CD4-positive, alpha-beta T cell (primary cell): Measurements from ENCODE around the gene ZBTB49. TPM values are rescaled to one million over a fixed set of nuclear protein-coding genes. Genes with fewer than 3 reads are reported as not detected.

Experiments used
- ATAC-seq: fragments of 200-7000 bp; cut with Tn5 transposase; one replicate; pipeline ENCODE4 v1.10.0; 2022; ENCODE audit warnings: mild to moderate bottlenecking; ENCODE audit not compliant: poor library complexity
- CTCF ChIA-PET: fragments of 350-600 bp; sonication (Branson Sonifier 250); formaldehyde crosslinking; loops from one replicate; lab custom pipeline; 2021; ENCODE audit warnings: antibody characterized with exemption, inconsistent platforms; lab: Charles Lee
- POLR2A ChIA-PET: fragments of 350-600 bp; sonication (Branson Sonifier 250); formaldehyde crosslinking; loops from one replicate; lab custom pipeline; 2021; ENCODE audit warnings: antibody characterized with exemption, inconsistent platforms; lab: Charles Lee
- DNase-seq, 14 experiments: peaks; one replicate each; pipeline ENCODE4 v3.0.0-alpha.2; 2013 to 2020; ENCODE audit warnings: mixed read lengths in 2 of 14
- H3K27ac ChIP-seq, 2 donors: one replicate each; pipeline versions ENCODE4 v1.5.1 to v1.7.0; 2013; ENCODE audit warnings: low read length in 2 of 2, low read depth in 1 of 2, mild to moderate bottlenecking in 1 of 2
- H3K27me3 ChIP-seq, 2 experiments: 1 replicate in 1 of 2; 2 replicates in 1 of 2; pipeline versions ENCODE4 v1.6.1 to v1.7.0; 2013; ENCODE audit warnings: low read length in 2 of 2, control low read depth in 1 of 2, mild to moderate bottlenecking in 1 of 2, moderate library complexity in 1 of 2; ENCODE audit not compliant: insufficient read depth in 2 of 2, control insufficient read depth in 1 of 2
- H3K36me3 ChIP-seq: one replicate; pipeline ENCODE4 v1.6.1; 2013; ENCODE audit warnings: low read length, control low read depth; ENCODE audit not compliant: insufficient read depth
- H3K4me1 ChIP-seq: one replicate; pipeline ENCODE4 v1.6.1; 2013; ENCODE audit warnings: low read length, control low read depth; ENCODE audit not compliant: insufficient read depth
- H3K4me3 ChIP-seq: one replicate; pipeline ENCODE4 v1.5.1; 2013; ENCODE audit warnings: mild to moderate bottlenecking, low read length, moderate library complexity
- H3K9me3 ChIP-seq, 2 experiments: 1 replicate in 1 of 2; 2 replicates in 1 of 2; pipeline versions ENCODE4 v1.6.1 to v1.7.0; 2013; ENCODE audit warnings: low read length in 2 of 2, mild to moderate bottlenecking in 2 of 2, control low read depth in 1 of 2, moderate library complexity in 1 of 2; ENCODE audit not compliant: control insufficient read depth in 1 of 2, insufficient read depth in 1 of 2
- H3K27ac Mint-ChIP-seq: one replicate; pipeline ENCODE4 v1.8.0; 2020; ENCODE audit warnings: mixed read lengths
- H3K27me3 Mint-ChIP-seq: one replicate; pipeline ENCODE4 v1.8.0; 2021; ENCODE audit warnings: mixed read lengths
- H3K36me3 Mint-ChIP-seq: one replicate; pipeline ENCODE4 v1.8.0; 2021; ENCODE audit warnings: low read depth, mixed read lengths
- H3K4me1 Mint-ChIP-seq: one replicate; pipeline ENCODE4 v1.8.0; 2021; ENCODE audit warnings: low read depth, mixed read lengths
- H3K4me3 Mint-ChIP-seq: one replicate; pipeline ENCODE4 v1.8.0; 2020; ENCODE audit warnings: mild to moderate bottlenecking, mixed read lengths
- H3K9me3 Mint-ChIP-seq: one replicate; pipeline ENCODE4 v1.8.0; 2020; ENCODE audit warnings: mixed read lengths
- intact Hi-C, 2 experiments: fragments of 100-400 bp; cut with DNase I in 1 of 2; cut with micrococcal nuclease in 1 of 2; formaldehyde crosslinking; loops; one replicate each; pipeline versions ENCODE4 v1.15.1 to v1.9.0; 2023 to 2025; cut with DNase I, micrococcal nuclease
- total RNA-seq, 174 experiments: library from RNA in 2 of 174; stranded (reverse) in 2 of 174; gene quantifications; one replicate each; pipeline ENCODE4 v1.2.3 and lab custom pipeline; 2021 to 2026
- TF ChIP-seq, protein P1 (sequence below): fragments of 200-600 bp; IDR thresholded peaks from one replicate; pipeline ENCODE4 v1.8.0; 2022; ENCODE audit warnings: antibody characterized with exemption, mild to moderate bottlenecking

Gene ZBTB49
- total RNA-seq, 2 experiments from 2014 or later, result 6.6 to 8.8 TPM

GRCh38 chr4:4249866-4250265 is 40.2 kb upstream of the ZBTB49 start:
- Mint-ChIP-seq H3K4me3 (peak overlapping the region; percentile 70), H3K9me3 (no peaks in the 10 kb centered on the region), H3K4me1 (peaks cover 32% of the 10 kb centered on the region), H3K27me3 (peaks cover 5% of the 10 kb centered on the region), H3K36me3 (peaks cover 28% of the 10 kb centered on the region), H3K27ac (no peak overlapping the region)
- Histone ChIP-seq H3K4me1 (peaks cover 21% of the 10 kb centered on the region), H3K4me3 (no peak overlapping the region), H3K36me3 (peaks cover 6% of the 10 kb centered on the region), H3K9me3 (no peaks in the 10 kb centered on the region), H3K27me3 (no peaks in the 10 kb centered on the region), H3K27ac (no peak overlapping the region)
- no peak for ATAC-seq
- TF ChIP-seq, protein P1, sequence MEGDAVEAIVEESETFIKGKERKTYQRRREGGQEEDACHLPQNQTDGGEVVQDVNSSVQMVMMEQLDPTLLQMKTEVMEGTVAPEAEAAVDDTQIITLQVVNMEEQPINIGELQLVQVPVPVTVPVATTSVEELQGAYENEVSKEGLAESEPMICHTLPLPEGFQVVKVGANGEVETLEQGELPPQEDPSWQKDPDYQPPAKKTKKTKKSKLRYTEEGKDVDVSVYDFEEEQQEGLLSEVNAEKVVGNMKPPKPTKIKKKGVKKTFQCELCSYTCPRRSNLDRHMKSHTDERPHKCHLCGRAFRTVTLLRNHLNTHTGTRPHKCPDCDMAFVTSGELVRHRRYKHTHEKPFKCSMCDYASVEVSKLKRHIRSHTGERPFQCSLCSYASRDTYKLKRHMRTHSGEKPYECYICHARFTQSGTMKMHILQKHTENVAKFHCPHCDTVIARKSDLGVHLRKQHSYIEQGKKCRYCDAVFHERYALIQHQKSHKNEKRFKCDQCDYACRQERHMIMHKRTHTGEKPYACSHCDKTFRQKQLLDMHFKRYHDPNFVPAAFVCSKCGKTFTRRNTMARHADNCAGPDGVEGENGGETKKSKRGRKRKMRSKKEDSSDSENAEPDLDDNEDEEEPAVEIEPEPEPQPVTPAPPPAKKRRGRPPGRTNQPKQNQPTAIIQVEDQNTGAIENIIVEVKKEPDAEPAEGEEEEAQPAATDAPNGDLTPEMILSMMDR, result no peak
- intact Hi-C loops, result loop anchor here (5.0 kb wide), 3 partner anchors 42 to 293 kb away; partner anchors contain the start of genes LYAR (in 1 of the 2), STX18 (in 1 of the 2) and ZBTB49 (in 1 of the 2)
- DNase-seq, result no peak
- ChIA-PET POLR2A (no interaction called here), CTCF (interaction anchor here (2.7 kb wide), 1 partner anchor 10 kb away, joined by 11 read pairs; no protein-coding TSS in a partner anchor)

DNA sequence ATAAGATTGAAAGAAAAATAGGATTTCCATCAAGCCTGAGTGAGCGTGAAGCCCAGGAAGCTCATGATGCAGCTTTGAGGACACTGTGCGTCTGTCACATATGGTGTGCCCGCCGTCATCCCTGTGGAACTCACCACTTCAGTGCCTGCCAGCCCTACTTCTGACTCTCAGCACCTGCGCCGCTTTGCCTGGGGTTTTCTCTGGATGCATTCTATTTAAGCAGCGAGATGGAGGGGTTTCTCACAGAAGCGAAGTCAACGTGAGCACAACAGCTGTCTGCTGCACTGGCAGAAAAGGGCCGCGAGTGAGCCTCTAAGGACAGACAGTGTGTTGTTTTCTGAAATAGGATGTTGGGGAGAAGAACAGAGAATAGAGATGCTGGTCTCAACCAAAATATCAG is 35.9 kb upstream of the ZBTB49 start:
- Mint-ChIP-seq H3K4me1 (no peaks in the 10 kb centered on the region), H3K27me3 (peaks cover 8% of the 10 kb centered on the region), H3K36me3 (no peaks in the 10 kb centered on the region), H3K27ac (no peak overlapping the region), H3K9me3 (no peaks in the 10 kb centered on the region), H3K4me3 (no peak overlapping the region)
- POLR2A ChIA-PET, result no interaction called here
- CTCF ChIA-PET, result no interaction called here
- Histone ChIP-seq H3K27ac (no peak overlapping the region), H3K27me3 (no peaks in the 10 kb centered on the region), H3K9me3 (no peaks in the 10 kb centered on the region), H3K4me1 (peaks cover 4% of the 10 kb centered on the region), H3K36me3 (no peaks in the 10 kb centered on the region), H3K4me3 (no peak overlapping the region)
- intact Hi-C loops, result no loop called here
- TF ChIP-seq, protein P1, result no peak
- DNase-seq, result no peak
- no peak for ATAC-seq

GRCh38 chr4:4254666-4255065 is 35.4 kb upstream of the ZBTB49 start:
- no peaks in the 10 kb centered on the region for H3K9me3 Mint-ChIP-seq
- DNase-seq (no peak), ATAC-seq (no peak)
- H3K4me3 Mint-ChIP-seq, result no peak overlapping the region
- Histone ChIP-seq H3K27me3 (no peaks in the 10 kb centered on the region), H3K4me3 (no peak overlapping the region), H3K36me3 (no peaks in the 10 kb centered on the region), H3K27ac (no peak overlapping the region), H3K9me3 (no peaks in the 10 kb centered on the region), H3K4me1 (peaks cover 4% of the 10 kb centered on the region)
- POLR2A ChIA-PET, result no interaction called here
- CTCF ChIA-PET, result no interaction called here
- TF ChIP-seq, protein P1, result no peak
- H3K36me3 Mint-ChIP-seq, result no peaks in the 10 kb centered on the region
- H3K27ac Mint-ChIP-seq, result no peak overlapping the region
- no peaks in the 10 kb centered on the region for H3K4me1 Mint-ChIP-seq
- intact Hi-C loops, result loop anchor here in 1 of 2 experiments (5.0 kb wide), 1 partner anchor 1558 kb away; no protein-coding TSS in a partner anchor
- H3K27me3 Mint-ChIP-seq, result peaks cover 8% of the 10 kb centered on the region
